OCI-LY7 (cell line): ENCODE data around the gene GMEB2. TPM values are rescaled to one million over a fixed set of nuclear protein-coding genes. Genes with fewer than 3 reads are reported as not detected.
"Not testable (repeated sequence)": the region's sequence is repeated elsewhere in the genome, so short reads cannot be mapped to it uniquely, and the experiment has no call there.

Source experiments
- BruUV-seq: library from RNA; stranded (reverse); fragments of 400-500 nt; replicated peaks from 2 replicates; lab custom pipeline; 2021; lab: Mats Ljungman, UMichigan
- CTCF ChIA-PET: fragments of 300-600 bp; sonication (Branson Sonifier 250); formaldehyde crosslinking; loops from one replicate; lab custom pipeline; 2022; ENCODE audit warnings: antibody characterized with exemption; ENCODE audit not compliant: unreplicated experiment; lab: Charles Lee
- POLR2A ChIA-PET: fragments of 300-600 bp; sonication (Branson Sonifier 250); formaldehyde crosslinking; loops from one replicate; lab custom pipeline; 2022; ENCODE audit warnings: antibody characterized with exemption; lab: Charles Lee
- DNase-seq: peaks from one replicate; pipeline ENCODE4 v3.0.0-alpha.2; 2015; ENCODE audit warnings: low spot score
- H2AFZ ChIP-seq: fragments of 200-600 bp; sonication (generic), shearing (Covaris generic); 2 replicates; pipeline ENCODE4 v1.6.1; 2014; ENCODE audit warnings: mild to moderate bottlenecking, antibody characterized with exemption, low read length, moderate library complexity
- H3K27ac ChIP-seq: fragments of 200-600 bp; sonication (generic); 2 replicates; pipeline ENCODE4 v1.5.1; 2014; ENCODE audit warnings: mixed run types, low read depth, mild to moderate bottlenecking, moderate library complexity, low read length, inconsistent platforms; ENCODE audit not compliant: poor library complexity, severe bottlenecking
- H3K36me3 ChIP-seq: fragments of 200-600 bp; sonication (generic); 2 replicates; pipeline ENCODE4 v1.6.1; 2014; ENCODE audit warnings: mild to moderate bottlenecking, antibody characterized with exemption, low read length, moderate library complexity, mixed read lengths; ENCODE audit not compliant: insufficient read depth
- H3K4me1 ChIP-seq: fragments of 200-600 bp; sonication (generic); 2 replicates; pipeline ENCODE4 v1.5.1; 2014; ENCODE audit warnings: mild to moderate bottlenecking, low read length; ENCODE audit not compliant: insufficient read depth, poor library complexity, severe bottlenecking
- H3K4me2 ChIP-seq: fragments of 200-600 bp; sonication (generic); 2 replicates; pipeline ENCODE4 v1.6.1; 2014; ENCODE audit warnings: mild to moderate bottlenecking, low read length
- H3K4me3 ChIP-seq: fragments of 200-600 bp; sonication (generic); 2 replicates; pipeline ENCODE4 v1.5.1; 2014; ENCODE audit warnings: mild to moderate bottlenecking, low read depth, low read length; ENCODE audit not compliant: poor library complexity, severe bottlenecking
- H3K79me2 ChIP-seq: fragments of 200-600 bp; sonication (generic); 2 replicates; pipeline ENCODE4 v1.6.1; 2016; ENCODE audit warnings: low read depth, mild to moderate bottlenecking, low read length, moderate library complexity, mixed read lengths; ENCODE audit not compliant: insufficient read depth
- H3K9me2 ChIP-seq: fragments of 200-600 bp; sonication (generic); 2 replicates; pipeline ENCODE4 v1.6.1; 2016; ENCODE audit warnings: mild to moderate bottlenecking, low read length, mixed read lengths; ENCODE audit not compliant: insufficient read depth
- H3K9me3 ChIP-seq: fragments of 200-600 bp; sonication (generic); 2 replicates; pipeline ENCODE4 v1.6.1; 2014; ENCODE audit warnings: mild to moderate bottlenecking, mixed run types, low read length, mixed read lengths
- H4K20me1 ChIP-seq: fragments of 200-600 bp; sonication (generic); 2 replicates; pipeline ENCODE4 v1.6.1; 2014; ENCODE audit warnings: mild to moderate bottlenecking, antibody characterized with exemption, low read length, moderate library complexity, mixed read lengths; ENCODE audit not compliant: insufficient read depth
- EZH2phosphoT487 ChIP-seq: fragments of 200-600 bp; sonication (generic); IDR thresholded peaks from 2 replicates; pipeline ENCODE4 v1.6.1; 2018; ENCODE audit warnings: low read depth, borderline replicate concordance, mild to moderate bottlenecking, mixed run types, antibody characterized with exemption, low read length, moderate library complexity, mixed read lengths
- intact Hi-C: fragments of 100-400 bp; cut with micrococcal nuclease; formaldehyde crosslinking; loops from one replicate; pipeline ENCODE4 v1.10.0; 2022; ENCODE audit not compliant: unreplicated experiment
- total RNA-seq, 2 experiments: library from RNA; depleted of rRNA in 1 of 2; stranded (reverse); fragments of >200 nt in 1 of 2; shearing (Covaris generic) in 1 of 2; gene quantifications; 2 replicates each; pipeline ENCODE4 v1.2.3, GENCODE V29; 2014 to 2022
- TF ChIP-seq, protein P1 (sequence below): fragments of 200-600 bp; sonication (generic); conservative IDR thresholded peaks from 2 replicates; pipeline ENCODE4 v1.5.1; 2014; ENCODE audit warnings: mild to moderate bottlenecking, antibody characterized with exemption, low read length, moderate library complexity, mixed read lengths

Gene GMEB2
- total RNA-seq, 2 experiments from 2014 or later = 15.6 TPM

DNA sequence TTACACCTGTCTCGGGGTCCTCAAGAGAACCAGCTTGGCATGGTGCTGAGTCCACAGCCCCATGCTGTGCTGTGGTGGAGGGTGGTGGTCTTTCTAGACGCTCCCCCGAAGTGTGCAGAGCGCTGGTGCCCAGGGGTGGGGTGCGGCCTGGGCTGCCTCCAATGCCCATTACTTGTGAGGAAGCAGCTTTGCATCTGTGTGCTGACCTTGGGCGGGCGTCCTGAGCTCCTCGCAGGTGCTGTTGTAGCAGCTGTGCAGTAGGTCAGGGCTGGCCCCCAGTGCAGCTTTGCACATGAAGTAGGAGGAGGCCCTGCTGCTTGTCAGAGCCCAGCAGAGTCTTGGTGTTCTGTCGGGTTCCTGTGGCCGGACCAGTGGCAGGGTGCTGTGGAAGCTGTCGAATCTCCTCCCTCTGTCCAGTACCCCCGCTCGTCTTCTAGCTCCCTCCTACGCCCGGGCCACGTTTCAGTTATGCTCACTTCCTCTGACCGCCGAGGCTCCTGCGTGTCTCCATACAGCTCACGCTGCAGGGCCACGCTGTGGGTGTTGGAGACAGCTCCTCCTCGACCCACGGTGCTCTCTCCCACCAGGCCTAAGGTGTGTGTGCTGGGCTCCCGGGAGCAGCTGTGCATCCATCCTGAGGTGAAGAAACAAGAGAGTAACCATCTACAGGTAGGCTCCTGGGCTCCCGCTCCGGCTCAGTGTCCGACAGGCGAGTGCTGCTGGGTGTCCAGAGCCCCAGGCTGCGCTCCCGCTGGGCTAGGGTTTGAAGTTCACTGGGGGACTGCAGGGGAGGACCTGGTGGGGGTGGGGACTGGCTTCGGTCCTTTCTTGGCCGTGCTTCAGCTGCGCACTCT is 35.3 kb upstream of the GMEB2 start:
- peaks cover 42% of the 10 kb centered on the region for H3K36me3 ChIP-seq
- POLR2A ChIA-PET = no interaction called here
- no peak for DNase-seq
- H3K9me2 ChIP-seq = no peaks in the 10 kb centered on the region
- intact Hi-C loops = no loop called here
- CTCF ChIA-PET = no interaction called here
- no peaks in the 10 kb centered on the region for H4K20me1 ChIP-seq
- H2AFZ ChIP-seq = no peak overlapping the region
- H3K4me1 ChIP-seq = peaks cover 11% of the 10 kb centered on the region
- no peak overlapping the region for H3K4me3 ChIP-seq
- no peak overlapping the region for H3K27ac ChIP-seq
- H3K4me2 ChIP-seq = no peak overlapping the region
- no TSS peak for BruUV-seq
- no peaks in the 10 kb centered on the region for H3K9me3 ChIP-seq
- H3K79me2 ChIP-seq = peaks cover 13% of the 10 kb centered on the region; the same call in 1 of the 2 replicates
- TF ChIP-seq, protein P1, sequence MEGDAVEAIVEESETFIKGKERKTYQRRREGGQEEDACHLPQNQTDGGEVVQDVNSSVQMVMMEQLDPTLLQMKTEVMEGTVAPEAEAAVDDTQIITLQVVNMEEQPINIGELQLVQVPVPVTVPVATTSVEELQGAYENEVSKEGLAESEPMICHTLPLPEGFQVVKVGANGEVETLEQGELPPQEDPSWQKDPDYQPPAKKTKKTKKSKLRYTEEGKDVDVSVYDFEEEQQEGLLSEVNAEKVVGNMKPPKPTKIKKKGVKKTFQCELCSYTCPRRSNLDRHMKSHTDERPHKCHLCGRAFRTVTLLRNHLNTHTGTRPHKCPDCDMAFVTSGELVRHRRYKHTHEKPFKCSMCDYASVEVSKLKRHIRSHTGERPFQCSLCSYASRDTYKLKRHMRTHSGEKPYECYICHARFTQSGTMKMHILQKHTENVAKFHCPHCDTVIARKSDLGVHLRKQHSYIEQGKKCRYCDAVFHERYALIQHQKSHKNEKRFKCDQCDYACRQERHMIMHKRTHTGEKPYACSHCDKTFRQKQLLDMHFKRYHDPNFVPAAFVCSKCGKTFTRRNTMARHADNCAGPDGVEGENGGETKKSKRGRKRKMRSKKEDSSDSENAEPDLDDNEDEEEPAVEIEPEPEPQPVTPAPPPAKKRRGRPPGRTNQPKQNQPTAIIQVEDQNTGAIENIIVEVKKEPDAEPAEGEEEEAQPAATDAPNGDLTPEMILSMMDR = no peak
- no peak for TF ChIP-seq EZH2phosphoT487

DNA sequence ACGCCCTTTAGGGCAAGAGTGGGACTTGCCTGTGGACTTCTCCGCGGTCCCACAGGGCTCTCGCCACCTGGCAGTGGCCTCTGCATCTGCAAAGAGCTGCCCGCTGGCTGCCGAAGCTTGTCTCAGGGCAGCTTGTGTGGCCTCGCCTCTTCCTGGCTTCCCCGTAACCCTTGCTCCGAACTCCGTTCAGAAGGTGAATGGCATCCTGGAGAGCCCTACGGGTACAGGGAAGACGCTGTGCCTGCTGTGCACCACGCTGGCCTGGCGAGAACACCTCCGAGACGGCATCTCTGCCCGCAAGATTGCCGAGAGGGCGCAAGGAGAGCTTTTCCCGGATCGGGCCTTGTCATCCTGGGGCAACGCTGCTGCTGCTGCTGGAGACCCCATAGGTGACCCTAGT is 34.2 kb upstream of the GMEB2 start:
- TF ChIP-seq, protein P1 = no peak
- no peak for TF ChIP-seq EZH2phosphoT487

DNA sequence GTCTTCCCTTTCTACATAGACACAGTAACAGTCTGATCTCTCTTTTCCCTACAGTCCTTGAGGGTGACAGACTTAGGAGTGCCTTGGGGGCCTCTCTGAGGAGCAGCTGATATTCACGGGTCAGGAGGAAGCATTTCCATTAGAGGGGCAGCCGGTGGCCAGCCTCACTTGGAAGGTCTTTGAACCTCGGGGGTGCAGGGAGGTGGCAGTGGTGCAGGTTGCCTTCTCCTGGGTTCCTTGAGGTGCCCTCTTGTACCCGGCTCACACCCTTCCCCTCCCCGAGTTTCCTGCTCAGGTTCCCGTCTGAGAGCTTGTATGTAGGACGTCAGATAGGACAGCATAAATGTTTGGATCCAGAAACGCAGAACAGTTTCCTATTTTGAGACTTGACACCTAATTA is 33.7 kb upstream of the GMEB2 start:
- ChIA-PET POLR2A (no interaction called here), CTCF (interaction anchor here (0.5 kb wide), 1 partner anchor 63 kb away, joined by 3 read pairs; no protein-coding TSS in a partner anchor)
- TF ChIP-seq, protein P1 = no peak
- no peak for TF ChIP-seq EZH2phosphoT487
- Histone ChIP-seq H3K4me3 (no peak overlapping the region), H3K4me2 (no peak overlapping the region), H3K9me2 (no peaks in the 10 kb centered on the region), H3K27ac (no peak overlapping the region), H3K79me2 (peaks cover 13% of the 10 kb centered on the region; the same call in 1 of the 2 replicates), H3K4me1 (peaks cover 11% of the 10 kb centered on the region), H3K36me3 (peaks cover 29% of the 10 kb centered on the region), H3K9me3 (no peaks in the 10 kb centered on the region), H4K20me1 (no peaks in the 10 kb centered on the region), H2AFZ (no peak overlapping the region)
- no TSS peak for BruUV-seq
- no peak for DNase-seq
- intact Hi-C loops = no loop called here

More for the DNA sequence above, 34.2 kb upstream of the GMEB2 start:
- Histone ChIP-seq H3K9me3 (no peaks in the 10 kb centered on the region), H3K4me1 (peaks cover 11% of the 10 kb centered on the region), H3K4me2 (no peak overlapping the region), H3K36me3 (peaks cover 34% of the 10 kb centered on the region), H2AFZ (no peak overlapping the region), H3K9me2 (no peaks in the 10 kb centered on the region), H3K79me2 (peaks cover 13% of the 10 kb centered on the region; the same call in 1 of the 2 replicates), H3K27ac (no peak overlapping the region), H3K4me3 (no peak overlapping the region), H4K20me1 (no peaks in the 10 kb centered on the region)
- no peak for DNase-seq
- intact Hi-C loops = no loop called here
- POLR2A ChIA-PET = no interaction called here
- no TSS peak for BruUV-seq
- CTCF ChIA-PET = no interaction called here

DNA sequence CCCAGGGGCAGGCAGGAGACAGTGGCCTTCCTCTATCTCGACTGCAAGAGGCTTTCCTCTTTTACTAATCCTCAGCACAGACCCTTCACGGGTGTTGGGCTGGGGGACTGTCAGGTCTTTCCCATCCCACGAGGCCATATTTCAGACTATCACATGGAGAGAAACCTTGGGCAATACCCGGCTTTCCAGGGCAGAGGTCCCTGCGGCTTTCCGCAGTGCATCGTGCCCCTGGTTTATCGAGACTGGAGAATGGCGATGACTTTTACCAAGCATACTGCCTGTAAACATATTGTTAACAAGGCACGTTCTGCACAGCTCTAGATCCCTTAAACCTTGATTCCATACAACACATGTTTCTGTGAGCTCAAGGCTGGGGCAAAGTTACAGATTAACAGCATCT is 33.3 kb upstream of the GMEB2 start:
- H3K9me2 ChIP-seq, intact Hi-C loops, H3K4me2 ChIP-seq, H3K4me3 ChIP-seq, DNase-seq, H4K20me1 ChIP-seq, POLR2A ChIA-PET, H3K27ac ChIP-seq, H2AFZ ChIP-seq, H3K9me3 ChIP-seq: not testable (repeated sequence)
- H3K4me1 ChIP-seq = peaks cover 11% of the 10 kb centered on the region
- CTCF ChIA-PET = interaction anchor here (0.5 kb wide), 1 partner anchor 63 kb away, joined by 3 read pairs; no protein-coding TSS in a partner anchor
- H3K36me3 ChIP-seq = peaks cover 27% of the 10 kb centered on the region; the same call in 1 of the 2 replicates
- peaks cover 13% of the 10 kb centered on the region; the same call in 1 of the 2 replicates for H3K79me2 ChIP-seq
- BruUV-seq = TSS peak; percentile 58
